Non-pigmented ciliary epithelial cell (primary cell): ENCODE data around the gene DYNC1I1.

Experiments used
- DNase-seq: peaks from one replicate; pipeline ENCODE4 v3.0.0-alpha.2; 2010; ENCODE audit warnings: low read depth

DYNC1I1 gene

GRCh38 chr7:96026010-96026409 lies 253.7 kb downstream of the DYNC1I1 start:
- DNase-seq: no peak

- DNase-seq: no peak
These were observed 254.3 kb downstream of the DYNC1I1 start for GRCh38 chr7:96026611-96027010.

GRCh38 chr7:96028729-96029128 lies 256.4 kb downstream of the DYNC1I1 start:
- DNase-seq: no peak

- DNase-seq: no peak
These were observed 260.8 kb downstream of the DYNC1I1 start for GRCh38 chr7:96033009-96033598.

GRCh38 chr7:96034940-96035727 lies 262.8 kb downstream of the DYNC1I1 start:
- DNase-seq: no peak

GRCh38 chr7:96040250-96040772 lies 268.0 kb downstream of the DYNC1I1 start:
- DNase-seq: no peak

GRCh38 chr7:96041171-96041570 lies 268.8 kb downstream of the DYNC1I1 start:
- no peak for DNase-seq

GRCh38 chr7:96045181-96045580 lies 272.8 kb downstream of the DYNC1I1 start:
- DNase-seq: no peak

GRCh38 chr7:96045919-96046318 lies 273.6 kb downstream of the DYNC1I1 start:
- no peak for DNase-seq

- DNase-seq: no peak
These were observed 279.9 kb downstream of the DYNC1I1 start for GRCh38 chr7:96052289-96052688.

- DNase-seq: no peak
These were observed 280.6 kb downstream of the DYNC1I1 start for GRCh38 chr7:96052860-96053470.

GRCh38 chr7:96055717-96056116 lies 283.4 kb downstream of the DYNC1I1 start:
- no peak for DNase-seq

GRCh38 chr7:96059075-96059474 lies 286.7 kb downstream of the DYNC1I1 start:
- DNase-seq: no peak

- no peak for DNase-seq
These were observed 288.7 kb downstream of the DYNC1I1 start for GRCh38 chr7:96061009-96061408.

- DNase-seq: no peak
These were observed 289.5 kb downstream of the DYNC1I1 start for GRCh38 chr7:96061844-96062243.

- DNase-seq: no peak
These were observed 295.0 kb downstream of the DYNC1I1 start for GRCh38 chr7:96067321-96067720.

GRCh38 chr7:96069401-96069800 lies 297.0 kb downstream of the DYNC1I1 start:
- no peak for DNase-seq

- DNase-seq: no peak
These were observed 302.5 kb downstream of the DYNC1I1 start for GRCh38 chr7:96074871-96075270.

- DNase-seq: no peak
These were observed 303.4 kb downstream of the DYNC1I1 start for GRCh38 chr7:96075510-96076349.

- DNase-seq: no peak
These were observed 304.0 kb downstream of the DYNC1I1 start for GRCh38 chr7:96076350-96076707.

- no peak for DNase-seq
These were observed 307.7 kb downstream of the DYNC1I1 start for GRCh38 chr7:96080027-96080426.

- no peak for DNase-seq
These were observed 312.7 kb downstream of the DYNC1I1 start for GRCh38 chr7:96084881-96085553.
